Central memory CD8-positive, alpha-beta T cell (primary cell): ENCODE data around the gene DHRS11.

Experiments
- ATAC-seq: fragments of 150-1000 bp; cut with Tn5 transposase; replicated peaks from 2 replicates; pipeline ENCODE4 v1.10.0; 2022; ENCODE audit warnings: mild to moderate bottlenecking, moderate FRiP score, moderate number of reproducible peaks; ENCODE audit not compliant: poor library complexity, severe bottlenecking; ENCODE audit errors: extremely low read depth
- DNase-seq, 2 donors: peaks; one replicate each; pipeline ENCODE4 v3.0.0; 2021; ENCODE audit warnings: low spot score in 2 of 2
- H3K27ac Mint-ChIP-seq: one replicate; pipeline ENCODE4 v1.8.0; 2022; ENCODE audit warnings: low read depth, mild to moderate bottlenecking, moderate library complexity, mixed read lengths
- H3K27me3 Mint-ChIP-seq: one replicate; pipeline ENCODE4 v1.8.0; 2022; ENCODE audit warnings: mixed read lengths
- H3K36me3 Mint-ChIP-seq: one replicate; pipeline ENCODE4 v1.8.0; 2022; ENCODE audit warnings: mild to moderate bottlenecking, moderate library complexity, mixed read lengths; ENCODE audit not compliant: insufficient read depth
- H3K4me1 Mint-ChIP-seq: one replicate; pipeline ENCODE4 v1.8.0; 2022; ENCODE audit warnings: mixed read lengths
- H3K4me3 Mint-ChIP-seq: one replicate; pipeline ENCODE4 v1.8.0; 2022; ENCODE audit warnings: mild to moderate bottlenecking, moderate library complexity, mixed read lengths
- H3K9me3 Mint-ChIP-seq: one replicate; pipeline ENCODE4 v1.8.0; 2022; ENCODE audit warnings: mixed read lengths

Gene DHRS11

GRCh38 chr17:36611345-36612072 lies 19.8 kb downstream of the DHRS11 start:
- Mint-ChIP-seq H3K36me3 (peaks cover 1% of the 10 kb centered on the region), H3K27ac (no peak overlapping the region), H3K27me3 (no peaks in the 10 kb centered on the region), H3K4me1 (peaks cover 12% of the 10 kb centered on the region), H3K9me3 (no peaks in the 10 kb centered on the region), H3K4me3 (no peak overlapping the region)
- DNase-seq (no peak), ATAC-seq (no peak)

DNA sequence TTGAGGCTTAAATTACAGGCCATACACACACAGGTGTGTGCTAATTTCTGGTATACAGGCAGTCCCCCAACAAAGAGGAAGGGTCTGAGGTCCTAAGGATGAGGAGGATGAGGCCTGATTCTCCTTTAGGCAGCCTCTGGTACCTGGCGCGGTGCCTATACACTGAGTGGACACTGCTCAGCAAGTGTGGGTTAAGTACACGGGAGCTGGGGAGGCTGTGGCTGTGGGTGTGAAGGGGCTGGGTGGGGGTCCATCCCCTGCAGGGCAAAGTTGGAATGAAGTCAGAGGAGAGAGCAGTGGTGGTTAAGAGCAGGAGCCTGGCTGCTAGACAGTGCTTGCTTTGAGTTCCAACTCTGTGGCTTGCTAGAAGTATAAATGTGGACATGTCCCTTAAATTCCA lies 20.6 kb downstream of the DHRS11 start:
- ATAC-seq = no peak
- no peaks in the 10 kb centered on the region for H3K9me3 Mint-ChIP-seq
- peaks cover 2% of the 10 kb centered on the region for H3K27me3 Mint-ChIP-seq
- peaks cover 12% of the 10 kb centered on the region for H3K4me1 Mint-ChIP-seq
- no peak overlapping the region for H3K27ac Mint-ChIP-seq
- H3K4me3 Mint-ChIP-seq = no peak overlapping the region
- no peak for DNase-seq
- H3K36me3 Mint-ChIP-seq = peaks cover 1% of the 10 kb centered on the region

GRCh38 chr17:36613155-36613554 lies 21.5 kb downstream of the DHRS11 start:
- no peak overlapping the region for H3K27ac Mint-ChIP-seq
- H3K4me3 Mint-ChIP-seq = no peak overlapping the region
- peaks cover 1% of the 10 kb centered on the region for H3K36me3 Mint-ChIP-seq
- H3K27me3 Mint-ChIP-seq = peaks cover 10% of the 10 kb centered on the region
- no peaks in the 10 kb centered on the region for H3K9me3 Mint-ChIP-seq
- DNase-seq (no peak), ATAC-seq (no peak)
- peaks cover 5% of the 10 kb centered on the region for H3K4me1 Mint-ChIP-seq

GRCh38 chr17:36614081-36614480 lies 22.4 kb downstream of the DHRS11 start:
- Mint-ChIP-seq H3K27me3 (peaks cover 10% of the 10 kb centered on the region), H3K4me3 (no peak overlapping the region), H3K36me3 (peaks cover 1% of the 10 kb centered on the region), H3K27ac (no peak overlapping the region), H3K4me1 (no peaks in the 10 kb centered on the region), H3K9me3 (no peaks in the 10 kb centered on the region)
- DNase-seq = no peak
- no peak for ATAC-seq

GRCh38 chr17:36614933-36615332 lies 23.3 kb downstream of the DHRS11 start:
- Mint-ChIP-seq H3K4me3 (no peak overlapping the region), H3K27ac (no peak overlapping the region), H3K27me3 (peaks cover 10% of the 10 kb centered on the region), H3K36me3 (peaks cover 1% of the 10 kb centered on the region), H3K9me3 (no peaks in the 10 kb centered on the region), H3K4me1 (no peaks in the 10 kb centered on the region)
- no peak for ATAC-seq
- no peak for DNase-seq

DNA sequence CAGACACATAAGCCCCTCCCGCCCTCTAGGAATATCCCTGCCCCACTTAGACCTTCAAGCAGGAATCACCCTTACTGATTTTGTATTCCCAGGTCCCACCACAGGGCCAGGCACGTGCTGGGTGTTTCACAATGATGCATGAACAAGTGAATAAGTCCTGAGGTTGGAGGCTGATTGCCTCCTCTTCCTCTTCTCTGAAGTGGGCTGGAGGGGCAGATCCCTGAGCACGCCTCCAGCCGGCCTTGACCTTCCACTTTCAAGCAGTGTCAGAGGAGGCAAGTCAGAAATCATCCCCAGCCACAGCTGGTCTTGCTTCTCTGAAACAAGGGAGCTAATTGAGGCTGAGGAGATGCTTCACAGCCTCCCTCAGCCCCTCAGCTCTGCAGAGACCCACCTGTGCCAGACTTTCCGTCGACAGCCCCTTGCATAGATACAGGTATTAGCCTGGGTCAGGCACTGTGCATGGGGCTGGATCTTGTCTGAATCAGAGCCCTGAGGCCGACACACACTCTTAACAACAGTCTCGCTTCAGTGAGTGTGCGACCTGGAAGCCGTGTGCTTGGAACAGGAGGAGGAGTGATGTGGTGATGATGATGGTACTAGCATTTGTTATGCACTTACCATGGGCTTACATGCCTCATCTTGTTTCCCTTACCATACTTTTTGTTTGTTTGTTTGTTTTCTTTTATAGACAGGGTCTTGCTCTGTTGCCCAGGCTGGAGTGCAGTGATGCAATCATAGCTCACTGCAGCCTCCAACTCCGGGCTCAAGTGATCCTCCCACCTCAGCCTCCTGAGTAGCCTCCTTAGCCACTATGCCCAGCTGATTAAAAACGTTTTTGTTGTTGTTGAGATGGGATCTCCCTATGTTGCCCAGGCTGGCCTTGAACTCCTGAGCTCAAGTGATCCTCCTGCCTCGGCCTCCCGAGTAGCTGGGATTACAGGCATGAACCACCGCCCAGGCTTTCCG lies 24.7 kb downstream of the DHRS11 start:
- H3K36me3 Mint-ChIP-seq = peaks cover 1% of the 10 kb centered on the region
- peaks cover 10% of the 10 kb centered on the region for H3K27me3 Mint-ChIP-seq
- ATAC-seq (no peak), DNase-seq (no peak)
- peaks cover 4% of the 10 kb centered on the region for H3K4me1 Mint-ChIP-seq
- no peak overlapping the region for H3K27ac Mint-ChIP-seq
- no peak overlapping the region for H3K4me3 Mint-ChIP-seq
- H3K9me3 Mint-ChIP-seq = no peaks in the 10 kb centered on the region

DNA sequence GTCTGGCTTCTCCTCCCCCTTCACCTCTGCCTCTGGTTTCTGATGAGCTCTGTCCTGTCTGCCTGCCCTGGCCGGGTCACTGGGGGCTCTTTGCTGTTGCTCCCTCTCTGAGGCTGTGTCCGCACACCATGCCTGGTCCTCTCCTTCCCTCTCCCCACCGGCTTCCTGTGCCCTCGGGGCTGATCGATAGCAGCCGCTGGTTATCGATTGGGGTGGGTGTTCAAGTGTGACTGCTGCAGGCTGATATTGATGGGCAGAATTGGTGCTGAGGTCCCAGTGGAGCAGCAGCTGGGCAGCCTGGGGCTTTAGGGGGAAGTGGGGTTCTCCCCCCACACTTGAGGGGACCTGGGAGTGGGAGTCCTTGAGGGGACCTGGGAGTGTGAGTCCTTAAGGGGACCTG lies 26.1 kb downstream of the DHRS11 start:
- no peak for DNase-seq
- no peak overlapping the region for H3K27ac Mint-ChIP-seq
- peaks cover 1% of the 10 kb centered on the region for H3K36me3 Mint-ChIP-seq
- no peak for ATAC-seq
- no peaks in the 10 kb centered on the region for H3K9me3 Mint-ChIP-seq
- no peak overlapping the region for H3K4me3 Mint-ChIP-seq
- H3K4me1 Mint-ChIP-seq = peaks cover 6% of the 10 kb centered on the region
- H3K27me3 Mint-ChIP-seq = peaks cover 10% of the 10 kb centered on the region

DNA sequence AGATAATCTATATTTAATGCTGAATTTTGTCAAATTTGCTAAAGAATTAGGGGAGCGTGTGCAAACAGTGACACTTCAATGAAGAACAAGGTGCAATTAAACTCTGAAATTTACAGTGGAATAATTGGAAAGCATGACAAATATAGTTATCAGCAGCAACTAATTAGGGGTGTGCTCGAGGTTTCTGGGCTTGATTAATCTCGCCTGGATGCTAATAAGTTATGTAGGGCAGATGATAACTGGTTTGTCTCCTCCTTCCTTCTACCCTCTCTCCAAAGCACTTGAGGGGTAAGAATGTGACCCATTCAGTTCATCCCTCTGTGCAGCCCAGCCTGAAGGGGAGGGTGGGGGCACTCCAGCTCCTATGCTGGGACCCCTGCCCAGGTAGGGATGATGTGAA lies 31.6 kb downstream of the DHRS11 start:
- Mint-ChIP-seq H3K27ac (no peak overlapping the region), H3K36me3 (no peaks in the 10 kb centered on the region), H3K9me3 (no peaks in the 10 kb centered on the region), H3K4me1 (peaks cover 6% of the 10 kb centered on the region), H3K27me3 (no peaks in the 10 kb centered on the region), H3K4me3 (no peak overlapping the region)
- no peak for DNase-seq
- no peak for ATAC-seq

GRCh38 chr17:36625188-36625587 lies 33.5 kb downstream of the DHRS11 start:
- H3K36me3 Mint-ChIP-seq = no peaks in the 10 kb centered on the region
- H3K27me3 Mint-ChIP-seq = no peaks in the 10 kb centered on the region
- peaks cover 6% of the 10 kb centered on the region for H3K4me1 Mint-ChIP-seq
- no peak overlapping the region for H3K4me3 Mint-ChIP-seq
- no peak overlapping the region for H3K27ac Mint-ChIP-seq
- H3K9me3 Mint-ChIP-seq = no peaks in the 10 kb centered on the region
- no peak for DNase-seq
- no peak for ATAC-seq

- Mint-ChIP-seq H3K4me1 (no peaks in the 10 kb centered on the region), H3K4me3 (no peak overlapping the region), H3K27me3 (peaks cover 5% of the 10 kb centered on the region), H3K9me3 (no peaks in the 10 kb centered on the region), H3K36me3 (no peaks in the 10 kb centered on the region), H3K27ac (no peak overlapping the region)
- DNase-seq (no peak), ATAC-seq (no peak)
These were observed 35.4 kb downstream of the DHRS11 start for GRCh38 chr17:36627101-36627500.

- peaks cover 20% of the 10 kb centered on the region for H3K27me3 Mint-ChIP-seq
- H3K4me3 Mint-ChIP-seq = no peak overlapping the region
- no peak for DNase-seq
- no peaks in the 10 kb centered on the region for H3K4me1 Mint-ChIP-seq
- no peaks in the 10 kb centered on the region for H3K9me3 Mint-ChIP-seq
- H3K27ac Mint-ChIP-seq = no peak overlapping the region
- no peak for ATAC-seq
- H3K36me3 Mint-ChIP-seq = no peaks in the 10 kb centered on the region
These were observed 36.9 kb downstream of the DHRS11 start for GRCh38 chr17:36628576-36628975.

DNA sequence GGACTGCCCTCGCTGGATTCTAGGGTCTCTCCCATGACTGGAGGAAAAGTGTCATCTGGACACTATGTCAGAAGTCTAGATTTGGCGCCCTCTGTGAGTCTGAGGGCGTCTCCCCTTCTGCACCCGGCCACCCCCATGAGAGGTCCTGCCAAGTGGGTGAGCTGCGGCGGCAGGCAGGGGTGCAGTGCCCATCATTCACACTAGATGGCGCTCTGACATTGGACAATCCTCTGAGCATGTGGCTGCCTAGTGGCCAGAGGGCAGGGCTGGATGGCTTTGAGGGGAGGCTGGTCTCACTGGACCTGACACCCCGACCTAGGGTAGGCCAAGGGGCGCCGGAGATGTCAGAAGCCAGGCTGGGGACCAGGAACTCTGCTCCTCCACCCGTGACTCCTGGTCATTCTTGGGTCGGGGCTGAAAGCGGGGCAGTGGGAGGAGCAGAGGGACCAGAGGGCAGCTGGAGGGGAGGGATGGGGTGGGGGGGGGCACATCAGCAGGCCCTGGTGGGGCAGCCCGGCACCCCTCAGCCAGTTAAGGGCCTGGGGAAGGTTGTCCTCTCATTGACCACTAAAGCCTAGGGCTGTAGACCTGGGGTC lies 37.7 kb downstream of the DHRS11 start:
- Mint-ChIP-seq H3K27me3 (peaks cover 28% of the 10 kb centered on the region), H3K27ac (no peak overlapping the region), H3K9me3 (no peaks in the 10 kb centered on the region), H3K36me3 (no peaks in the 10 kb centered on the region), H3K4me3 (no peak overlapping the region), H3K4me1 (no peaks in the 10 kb centered on the region)
- peak; percentile 52 for ATAC-seq
- DNase-seq = peak; percentile 66 to 83
